OCI-LY1 (cell line): ENCODE data around the gene YPEL2.
"Not testable (repeated sequence)": the region's sequence is repeated elsewhere in the genome, so short reads cannot be mapped to it uniquely, and the experiment has no call there.

Source experiments
- H2AFZ ChIP-seq: fragments of 200-600 bp; sonication (generic), shearing (Covaris generic); 2 replicates; pipeline ENCODE4 v1.6.0; 2014; ENCODE audit warnings: antibody characterized with exemption, mild to moderate bottlenecking, low read length
- H3F3A ChIP-seq: fragments of 200-600 bp; sonication (generic), shearing (Covaris generic); 2 replicates; pipeline ENCODE4 v1.6.0; 2014; ENCODE audit warnings: mild to moderate bottlenecking, antibody characterized with exemption, low read length, moderate library complexity; ENCODE audit not compliant: insufficient read depth
- H3K27ac ChIP-seq: fragments of 200-600 bp; sonication (generic); 2 replicates; pipeline ENCODE4 v1.5.1; 2014; ENCODE audit warnings: low read length, mixed run types, mild to moderate bottlenecking, low read depth; ENCODE audit not compliant: poor library complexity, severe bottlenecking
- H3K27me3 ChIP-seq: fragments of 200-600 bp; sonication (generic); 2 replicates; pipeline ENCODE4 v1.6.0; 2014; ENCODE audit warnings: antibody characterized with exemption, mild to moderate bottlenecking, low read length, moderate library complexity; ENCODE audit not compliant: insufficient read depth
- H3K36me3 ChIP-seq: fragments of 200-600 bp; sonication (generic); 2 replicates; pipeline ENCODE4 v1.6.1; 2014; ENCODE audit warnings: mild to moderate bottlenecking, antibody characterized with exemption, low read length, moderate library complexity, mixed read lengths; ENCODE audit not compliant: insufficient read depth
- H3K4me1 ChIP-seq: fragments of 200-600 bp; sonication (generic); 2 replicates; pipeline ENCODE4 v1.5.1; 2014; ENCODE audit warnings: mild to moderate bottlenecking, low read length, moderate library complexity; ENCODE audit not compliant: insufficient read depth, severe bottlenecking
- H3K4me2 ChIP-seq: fragments of 200-600 bp; sonication (generic), shearing (Covaris generic); 2 replicates; pipeline ENCODE4 v1.6.1; 2014; ENCODE audit warnings: low read length
- H3K4me3 ChIP-seq: fragments of 200-600 bp; sonication (generic); 2 replicates; pipeline ENCODE4 v1.5.1; 2014; ENCODE audit warnings: low read length, low read depth, mild to moderate bottlenecking, mixed read lengths; ENCODE audit not compliant: poor library complexity, severe bottlenecking
- H3K79me2 ChIP-seq: fragments of 200-600 bp; shearing (Covaris generic); 2 replicates; pipeline ENCODE4 v1.6.1; 2016; ENCODE audit warnings: mixed run types, low read length, mixed read lengths; ENCODE audit not compliant: insufficient read depth
- H3K9ac ChIP-seq: fragments of 200-600 bp; sonication (generic), shearing (Covaris generic); 2 replicates; pipeline ENCODE4 v1.6.1; 2014; ENCODE audit warnings: mild to moderate bottlenecking, low read length, mixed read lengths
- H3K9me2 ChIP-seq: fragments of 200-600 bp; sonication (generic), shearing (Covaris generic); 2 replicates; pipeline ENCODE4 v1.6.1; 2014; ENCODE audit warnings: low read depth, mild to moderate bottlenecking, low read length, mixed read lengths
- H3K9me3 ChIP-seq: fragments of 200-600 bp; shearing (Covaris generic); 2 replicates; pipeline ENCODE4 v1.6.1; 2014; ENCODE audit warnings: low read length, mixed read lengths
- H4K20me1 ChIP-seq: fragments of 200-600 bp; sonication (generic), shearing (Covaris generic); 2 replicates; pipeline ENCODE4 v1.6.0; 2016; ENCODE audit warnings: mild to moderate bottlenecking, low read length; ENCODE audit not compliant: insufficient read depth
- CTCF ChIP-seq: fragments of 200-600 bp; sonication (generic), shearing (Covaris generic); IDR thresholded peaks from 2 replicates; pipeline ENCODE4 v1.5.1; 2017; ENCODE audit warnings: mild to moderate bottlenecking, antibody characterized with exemption, low read length, moderate library complexity, mixed read lengths
- EZH2 ChIP-seq: fragments of 200-600 bp; sonication (generic), shearing (Covaris generic); IDR thresholded peaks from 2 replicates; pipeline ENCODE4 v1.8.0; 2017; ENCODE audit warnings: borderline replicate concordance, mixed run types, mild to moderate bottlenecking, antibody characterized with exemption, low read length, moderate library complexity, mixed read lengths

The YPEL2 gene

GRCh38 chr17:59311051-59311468 lies 20.4 kb upstream of the YPEL2 start:
- Histone ChIP-seq H3K4me1 (no peaks in the 10 kb centered on the region), H3K27me3 (no peaks in the 10 kb centered on the region), H3K27ac (no peak overlapping the region), H2AFZ (no peak overlapping the region), H3K4me3 (no peak overlapping the region), H3K9me3 (no peaks in the 10 kb centered on the region), H3K4me2 (no peak overlapping the region), H3K9me2 (no peaks in the 10 kb centered on the region), H3K79me2 (no peaks in the 10 kb centered on the region), H3K9ac (no peak overlapping the region), H3F3A (no peaks in the 10 kb centered on the region), H4K20me1 (no peaks in the 10 kb centered on the region), H3K36me3 (no peaks in the 10 kb centered on the region)
- TF ChIP-seq CTCF (peak; percentile 78), EZH2 (no peak)

- not testable (repeated sequence) for H3K4me1 ChIP-seq, H3F3A ChIP-seq, H3K9me3 ChIP-seq, H3K9me2 ChIP-seq, H3K27ac ChIP-seq, H3K27me3 ChIP-seq, H3K9ac ChIP-seq, H3K36me3 ChIP-seq, H3K4me3 ChIP-seq, H3K4me2 ChIP-seq, H3K79me2 ChIP-seq, H4K20me1 ChIP-seq, H2AFZ ChIP-seq
Measured at GRCh38 chr17:59311521-59311920, 19.9 kb upstream of the YPEL2 start.

- Histone ChIP-seq H3K4me2 (no peak overlapping the region), H3K9me3 (no peaks in the 10 kb centered on the region), H3K27me3 (no peaks in the 10 kb centered on the region), H4K20me1 (no peaks in the 10 kb centered on the region), H2AFZ (no peak overlapping the region), H3K9me2 (no peaks in the 10 kb centered on the region), H3K36me3 (no peaks in the 10 kb centered on the region), H3K27ac (no peak overlapping the region), H3K4me3 (no peak overlapping the region), H3K4me1 (no peaks in the 10 kb centered on the region), H3F3A (no peaks in the 10 kb centered on the region), H3K9ac (no peak overlapping the region), H3K79me2 (no peaks in the 10 kb centered on the region)
- TF ChIP-seq CTCF (no peak), EZH2 (no peak)
Measured at GRCh38 chr17:59315866-59316265, 15.6 kb upstream of the YPEL2 start.

GRCh38 chr17:59327121-59327980 lies 4.1 kb upstream of the YPEL2 start:
- Histone ChIP-seq H3K27ac (no peak overlapping the region), H3K79me2 (no peaks in the 10 kb centered on the region), H3K4me2 (no peak overlapping the region), H4K20me1 (no peaks in the 10 kb centered on the region), H3F3A (peaks cover 3% of the 10 kb centered on the region; the same call in 1 of the 2 replicates), H3K9ac (no peak overlapping the region), H2AFZ (no peak overlapping the region), H3K4me3 (no peak overlapping the region), H3K4me1 (peaks cover 17% of the 10 kb centered on the region), H3K9me3 (no peaks in the 10 kb centered on the region), H3K27me3 (no peaks in the 10 kb centered on the region), H3K36me3 (no peaks in the 10 kb centered on the region), H3K9me2 (no peaks in the 10 kb centered on the region)
- TF ChIP-seq CTCF (no peak), EZH2 (no peak)
